WI38 (cell line): Measurements from ENCODE around the gene MN1.

Experiments
- H3K4me3 ChIP-seq: 2 replicates; pipeline ENCODE4 v1.5.1; 2011; ENCODE audit warnings: low read depth, mild to moderate bottlenecking, control low read depth, low read length
- TF ChIP-seq, protein P1 (sequence below): IDR thresholded peaks from 2 replicates; pipeline ENCODE4 v1.5.1; 2012; ENCODE audit warnings: low read depth, mild to moderate bottlenecking, control low read depth, low read length

MN1 gene

DNA sequence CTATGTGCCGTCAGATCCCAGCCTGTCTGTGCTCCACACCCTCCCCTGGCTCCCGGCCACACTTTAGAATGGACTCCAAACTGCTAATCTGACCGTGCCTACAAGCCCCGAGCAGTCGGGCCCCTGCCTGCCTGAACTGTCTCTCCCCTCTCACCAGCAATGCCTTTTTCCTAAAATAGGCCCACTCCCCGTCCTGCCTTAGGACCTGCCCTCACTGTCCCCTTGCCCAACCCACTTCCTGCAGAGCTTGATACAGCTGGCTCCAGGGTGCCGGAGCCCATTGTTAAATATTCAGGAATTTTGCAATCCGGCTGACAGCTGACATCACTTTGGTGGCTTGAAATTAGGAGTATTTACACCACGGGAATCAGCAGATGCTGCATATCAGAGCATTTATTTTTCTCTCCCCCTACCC lies 21.4 kb downstream of the MN1 start:
- TF ChIP-seq, protein P1, sequence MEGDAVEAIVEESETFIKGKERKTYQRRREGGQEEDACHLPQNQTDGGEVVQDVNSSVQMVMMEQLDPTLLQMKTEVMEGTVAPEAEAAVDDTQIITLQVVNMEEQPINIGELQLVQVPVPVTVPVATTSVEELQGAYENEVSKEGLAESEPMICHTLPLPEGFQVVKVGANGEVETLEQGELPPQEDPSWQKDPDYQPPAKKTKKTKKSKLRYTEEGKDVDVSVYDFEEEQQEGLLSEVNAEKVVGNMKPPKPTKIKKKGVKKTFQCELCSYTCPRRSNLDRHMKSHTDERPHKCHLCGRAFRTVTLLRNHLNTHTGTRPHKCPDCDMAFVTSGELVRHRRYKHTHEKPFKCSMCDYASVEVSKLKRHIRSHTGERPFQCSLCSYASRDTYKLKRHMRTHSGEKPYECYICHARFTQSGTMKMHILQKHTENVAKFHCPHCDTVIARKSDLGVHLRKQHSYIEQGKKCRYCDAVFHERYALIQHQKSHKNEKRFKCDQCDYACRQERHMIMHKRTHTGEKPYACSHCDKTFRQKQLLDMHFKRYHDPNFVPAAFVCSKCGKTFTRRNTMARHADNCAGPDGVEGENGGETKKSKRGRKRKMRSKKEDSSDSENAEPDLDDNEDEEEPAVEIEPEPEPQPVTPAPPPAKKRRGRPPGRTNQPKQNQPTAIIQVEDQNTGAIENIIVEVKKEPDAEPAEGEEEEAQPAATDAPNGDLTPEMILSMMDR, result no peak
- no peak overlapping the region for H3K4me3 ChIP-seq

- no peak overlapping the region for H3K4me3 ChIP-seq
- TF ChIP-seq, protein P1, result no peak
Observed at GRCh38 chr22:27779643-27780042, 21.9 kb downstream of the MN1 start.

- TF ChIP-seq, protein P1, result no peak
- no peak overlapping the region for H3K4me3 ChIP-seq
Observed at GRCh38 chr22:27778294-27779090, 23.1 kb downstream of the MN1 start.

DNA sequence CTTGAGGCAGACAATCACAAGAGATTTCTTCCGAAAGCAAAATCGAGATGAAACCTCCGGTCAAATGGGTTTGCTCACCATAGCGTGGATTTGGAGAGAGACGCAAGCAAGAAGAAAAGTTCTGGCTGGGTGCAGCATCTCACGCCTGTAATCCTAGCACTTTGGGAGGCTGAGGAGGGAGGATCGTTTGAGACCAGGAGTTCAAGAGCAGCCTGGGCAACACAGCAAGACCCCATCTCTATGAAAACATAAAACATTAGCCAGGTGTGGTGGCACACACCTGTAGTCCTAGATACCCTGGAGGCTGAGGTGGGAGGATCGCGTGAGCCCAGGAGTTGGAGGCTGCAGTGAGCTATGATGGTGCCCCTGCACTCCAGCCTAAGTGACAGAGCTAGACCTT lies 24.4 kb downstream of the MN1 start:
- TF ChIP-seq, protein P1, result no peak
- H3K4me3 ChIP-seq, result no peak overlapping the region

GRCh38 chr22:27776650-27776958 lies 25.0 kb downstream of the MN1 start:
- no peak overlapping the region for H3K4me3 ChIP-seq
- TF ChIP-seq, protein P1, result no peak

DNA sequence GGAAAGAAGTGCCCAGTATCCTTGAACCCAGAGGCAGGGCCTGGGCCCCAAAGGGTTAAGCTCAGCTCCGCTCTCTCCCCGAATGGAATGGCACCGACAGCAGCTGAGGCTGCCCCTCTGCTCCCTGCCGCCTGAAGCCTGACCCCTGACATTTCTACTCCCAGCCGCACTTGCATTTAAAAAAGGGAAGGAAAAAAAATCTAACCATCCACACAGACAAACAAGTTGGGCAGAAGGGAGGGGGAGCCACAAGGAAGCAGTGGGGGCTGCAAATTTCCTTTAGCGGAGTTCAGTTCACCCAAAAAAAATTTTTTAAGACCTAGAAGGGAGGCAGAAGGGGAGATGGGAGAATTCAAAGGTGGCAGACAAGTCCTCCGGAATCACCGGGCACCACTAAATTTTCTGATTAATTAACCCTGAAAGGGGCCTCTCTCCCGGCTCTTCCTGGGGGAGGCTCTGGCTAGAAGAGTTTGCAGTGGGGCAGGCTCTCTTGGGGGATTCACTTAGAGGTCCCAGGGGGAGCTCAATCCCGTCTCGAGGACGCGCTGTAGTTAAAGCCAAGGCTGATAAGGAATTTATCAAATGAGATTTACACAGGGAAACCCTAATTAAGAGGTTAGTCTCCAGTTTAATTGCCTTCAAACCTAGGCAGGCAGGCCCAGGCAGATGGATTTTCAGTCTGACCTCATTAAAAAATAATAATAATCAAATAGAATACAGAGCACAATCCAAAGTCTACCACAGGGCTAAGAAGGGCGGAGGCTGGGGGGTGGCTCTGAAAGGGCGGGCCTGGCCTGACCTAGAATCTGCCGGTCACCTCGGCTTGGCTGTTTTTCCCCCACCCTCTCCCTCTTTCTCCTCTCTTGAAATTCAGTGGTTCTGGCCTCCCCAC lies 25.6 kb downstream of the MN1 start:
- H3K4me3 ChIP-seq, result no peak overlapping the region
- TF ChIP-seq, protein P1, result no peak

GRCh38 chr22:27775087-27775698 lies 26.4 kb downstream of the MN1 start:
- TF ChIP-seq, protein P1, result no peak
- no peak overlapping the region for H3K4me3 ChIP-seq
